Endothelial cell of umbilical vein (primary cell): Measurements from ENCODE around the gene NTRK1. TPM values are rescaled to one million over a fixed set of nuclear protein-coding genes. Genes with fewer than 3 reads are reported as not detected.

Experiments
- BruUV-seq: library from RNA; stranded (reverse); fragments of 400-500 nt; replicated peaks from 2 replicates; lab custom pipeline; 2021; lab: Mats Ljungman, UMichigan
- CTCF ChIA-PET: fragments of 300-600, 350-600 bp; sonication (Branson Sonifier 250); formaldehyde crosslinking; loops from one replicate; lab custom pipeline; 2021; ENCODE audit warnings: antibody characterized with exemption, inconsistent platforms; lab: Charles Lee
- POLR2A ChIA-PET: fragments of 300-600, 350-600 bp; sonication (Branson Sonifier 250); formaldehyde crosslinking; loops from one replicate; lab custom pipeline; 2021; ENCODE audit warnings: antibody characterized with exemption, inconsistent platforms; lab: Charles Lee
- DNase-seq: peaks from one replicate; pipeline ENCODE4 v3.0.0-alpha.2; 2011; ENCODE audit warnings: low read depth, low spot score
- FAIRE-seq: peaks from 2 replicates; lab custom pipeline; 2011; peaks lifted over from hg19 to GRCh38; lab: Jason Lieb, UNC
- H2AFZ ChIP-seq: 2 replicates; pipeline ENCODE4 v1.6.0; 2012; ENCODE audit warnings: low read depth, low read length, control low read depth, inconsistent platforms
- H3K27ac ChIP-seq: 2 replicates; pipeline ENCODE4 v1.5.1; 2011; ENCODE audit warnings: low read depth, mild to moderate bottlenecking, control low read depth, low read length, moderate library complexity; ENCODE audit not compliant: insufficient read depth
- H3K27me3 ChIP-seq, 2 experiments: 2 replicates each; pipeline versions ENCODE4 v1.6.0 to v1.6.1; 2011; ENCODE audit warnings: low read length in 2 of 2, mixed read lengths in 1 of 2; ENCODE audit not compliant: control insufficient read depth in 2 of 2, insufficient read depth in 2 of 2
- H3K36me3 ChIP-seq, 2 experiments: 2 replicates in 1 of 2; 3 replicates in 1 of 2; pipeline ENCODE4 v1.5.1; 2011; ENCODE audit warnings: low read length in 2 of 2, mild to moderate bottlenecking in 1 of 2, moderate library complexity in 1 of 2; ENCODE audit not compliant: control insufficient read depth in 2 of 2, insufficient read depth in 2 of 2; ENCODE audit errors: extremely low read depth in 1 of 2
- H3K4me1 ChIP-seq: 3 replicates; pipeline ENCODE4 v1.5.1; 2011; ENCODE audit warnings: mild to moderate bottlenecking, low read length; ENCODE audit not compliant: control insufficient read depth, insufficient read depth; ENCODE audit errors: extremely low read depth
- H3K4me2 ChIP-seq: 2 replicates; pipeline ENCODE4 v1.6.1; 2011; ENCODE audit warnings: low read length, control low read depth, mixed read lengths; ENCODE audit not compliant: insufficient read depth
- H3K4me3 ChIP-seq, 3 experiments: fragments of 200-600 bp in 1 of 3; sonication (generic), shearing (Covaris generic) in 1 of 3; replicated peaks in 1 of 3; 2 replicates each; pipeline ENCODE4 v1.5.1; 2011 to 2016; ENCODE audit warnings: control low read depth in 3 of 3, low read length in 3 of 3, mild to moderate bottlenecking in 2 of 3, inconsistent platforms in 1 of 3, low read depth in 1 of 3, moderate library complexity in 1 of 3; ENCODE audit not compliant: insufficient read depth in 1 of 3
- H3K79me2 ChIP-seq: 2 replicates; pipeline ENCODE4 v1.6.0; 2012; ENCODE audit warnings: low read length, inconsistent platforms; ENCODE audit not compliant: control insufficient read depth, insufficient read depth
- H3K9ac ChIP-seq: replicated peaks from 2 replicates; pipeline ENCODE3; 2011; ENCODE audit warnings: low read length, control low read depth; ENCODE audit not compliant: insufficient read depth; ENCODE audit errors: extremely low read depth
- H3K9me1 ChIP-seq: replicated peaks from 3 replicates; pipeline ENCODE4 v1.6.0; 2011; ENCODE audit warnings: mild to moderate bottlenecking, low read length; ENCODE audit not compliant: control insufficient read depth, insufficient read depth; ENCODE audit errors: extremely low read depth
- H3K9me3 ChIP-seq: replicated peaks from 2 replicates; pipeline ENCODE4 v1.5.1; 2012; ENCODE audit warnings: low read length, inconsistent platforms; ENCODE audit not compliant: control insufficient read depth, insufficient read depth
- H4K20me1 ChIP-seq: replicated peaks from 2 replicates; pipeline ENCODE3; 2011; ENCODE audit warnings: mild to moderate bottlenecking, low read length; ENCODE audit not compliant: control insufficient read depth, insufficient read depth; ENCODE audit errors: extremely low read depth
- CTCF ChIP-seq, 2 donors: IDR thresholded peaks; 1 replicate in 1 of 2; 2 replicates in 1 of 2; pipeline ENCODE4 v1.5.1; 2011; ENCODE audit warnings: low read length in 2 of 2, mild to moderate bottlenecking in 2 of 2, moderate library complexity in 2 of 2, control low read depth in 1 of 2, inconsistent platforms in 1 of 2, low read depth in 1 of 2; ENCODE audit not compliant: insufficient read depth in 1 of 2; ENCODE audit errors: extremely low read depth in 1 of 2
- EZH2 ChIP-seq: IDR thresholded peaks from 2 replicates; pipeline ENCODE4 v1.6.1; 2012; ENCODE audit warnings: borderline replicate concordance, low read depth, mild to moderate bottlenecking, moderate library complexity, low read length, inconsistent platforms; ENCODE audit not compliant: severe bottlenecking
- FOS ChIP-seq: IDR thresholded peaks from 2 replicates; pipeline ENCODE4 v1.6.1; 2011; ENCODE audit warnings: mild to moderate bottlenecking, low read length, moderate library complexity, borderline replicate concordance; ENCODE audit not compliant: insufficient read depth
- GATA2 ChIP-seq: IDR thresholded peaks from 2 replicates; pipeline ENCODE4 v1.7.0; 2011; ENCODE audit warnings: low read depth, mild to moderate bottlenecking, moderate library complexity, mixed read lengths, low read length; ENCODE audit not compliant: insufficient read length, insufficient read depth
- JUN ChIP-seq: IDR thresholded peaks from 2 replicates; pipeline ENCODE4 v1.6.1; 2011; ENCODE audit warnings: borderline replicate concordance, low read depth; ENCODE audit not compliant: insufficient read length, insufficient read depth
- MAX ChIP-seq: IDR thresholded peaks from 2 replicates; pipeline ENCODE4 v1.6.1; 2011; ENCODE audit not compliant: insufficient read depth, insufficient read length
- MYC ChIP-seq: IDR thresholded peaks from one replicate; pipeline ENCODE4 v1.6.1; 2011; ENCODE audit warnings: mild to moderate bottlenecking, low read depth, low read length
- POLR2A ChIP-seq: IDR thresholded peaks from 2 replicates; pipeline ENCODE4 v1.6.1; 2012; ENCODE audit warnings: low read depth, mild to moderate bottlenecking, control low read depth, low read length
- POLR2AphosphoS5 ChIP-seq: IDR thresholded peaks from 2 replicates; pipeline ENCODE4 v1.6.1; 2012; ENCODE audit warnings: low read depth, mild to moderate bottlenecking, control low read depth, low read length, moderate library complexity; ENCODE audit not compliant: insufficient read depth
- dilution Hi-C: fragments of 300-500 bp; cut with MboI; formaldehyde crosslinking; loops from one replicate; pipeline ENCODE4 v1.15.0; 2019; ENCODE audit warnings: low sequenced_read_pairs; ENCODE audit not compliant: extremely low pct_ligation_motif_present
- intact Hi-C: fragments of 100-400 bp; cut with micrococcal nuclease; formaldehyde crosslinking; loops from one replicate; pipeline ENCODE4 v1.10.0; 2022
- polyA plus RNA-seq, 4 experiments: library from polyadenylated mRNA; depleted of rRNA in 3 of 4; stranded (reverse) in 3 of 4; unstranded in 1 of 4; fragments of >200 nt; gene quantifications; 2 replicates each; pipeline versions ENCODE4 v1.2.1 to v1.2.3, GENCODE V29; 2011 to 2012; ENCODE audit warnings: missing spikeins in 1 of 4
- total RNA-seq: library from RNA; stranded (reverse); gene quantifications from 2 replicates; pipeline ENCODE4 v1.2.3, GENCODE V29; 2021

Gene NTRK1
- total and polyA plus RNA-seq, 2 donors (not counting 3 experiments of a cell fraction or from before 2014, with no cell fraction given) = 0.07 TPM; not detected in 1

DNA sequence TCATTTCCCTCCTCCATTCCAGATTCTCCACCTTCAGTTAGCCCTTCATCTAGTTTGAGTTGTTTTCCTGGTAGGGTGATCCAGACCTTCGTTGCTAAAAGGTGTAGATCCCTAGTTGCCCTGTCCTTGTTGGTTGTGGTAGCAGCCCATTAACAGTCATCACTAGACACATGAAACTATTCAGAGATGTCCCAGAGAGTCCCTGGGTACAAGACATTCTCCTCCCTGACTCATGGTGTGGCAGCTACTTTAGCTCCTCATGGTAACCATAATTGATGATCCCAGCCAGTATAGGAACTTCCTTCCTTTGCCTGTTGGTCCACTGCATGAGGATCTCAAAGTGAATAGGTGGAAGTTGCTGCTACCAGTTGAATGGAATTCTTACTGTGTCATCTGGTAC, 38.0 kb upstream of the NTRK1 start:
- FAIRE-seq = no peak
- H3K4me2 ChIP-seq = no peak overlapping the region
- no peak for DNase-seq
- TF ChIP-seq EZH2 (no peak), POLR2A (no peak), CTCF (IDR thresholded peaks at IDR 0.05; ENCODE audit: extremely low read depth in 1 of 2, insufficient read depth in 1 of 2, low read depth in 1 of 2, low read length in 2 of 2) (no peak), JUN (no peak), MAX (no peak), MYC (no peak), FOS (no peak), GATA2 (no peak), POLR2AphosphoS5 (no peak)
- H3K9ac ChIP-seq = no peak overlapping the region
- no peaks in the 10 kb centered on the region for H4K20me1 ChIP-seq
- no peak overlapping the region for H3K4me3 ChIP-seq
- ChIA-PET POLR2A (no interaction called here), CTCF (interaction anchor here (1.0 to 2.5 kb wide), 8 partner anchors 9 to 96 kb away, joined by 3 to 16 read pairs (median 5); no protein-coding TSS in a partner anchor)
- dilution Hi-C loops (no loop called here), intact Hi-C loops (no loop called here)
- H3K27ac ChIP-seq = no peak overlapping the region
- no TSS peak for BruUV-seq
- no peak overlapping the region for H2AFZ ChIP-seq
- no peaks in the 10 kb centered on the region for H3K4me1 ChIP-seq
- no peaks in the 10 kb centered on the region for H3K79me2 ChIP-seq
- H3K27me3 ChIP-seq = peaks cover 15 to 22% of the 10 kb centered on the region in 2 experiments
- H3K9me1 ChIP-seq = no peaks in the 10 kb centered on the region
- H3K9me3 ChIP-seq = no peaks in the 10 kb centered on the region
- H3K36me3 ChIP-seq = no peaks in the 10 kb centered on the region
